CD4-positive, CD25-positive, alpha-beta regulatory T cell (primary cell): Measurements from ENCODE around the gene SERPINB10. TPM values are rescaled to one million over a fixed set of nuclear protein-coding genes. Genes with fewer than 3 reads are reported as not detected.
A peak's percentile ranks its signal among the peaks of the same experiment; 100 is the strongest.

ENCODE experiments used
- ATAC-seq, 2 donors: fragments of 150-1000 bp; cut with Tn5 transposase; one replicate each; pipeline ENCODE4 v1.10.0; 2021; ENCODE audit warnings: low read depth in 2 of 2, moderate number of reproducible peaks in 2 of 2, moderate library complexity in 1 of 2
- DNase-seq, 3 donors: peaks; one replicate each; pipeline versions ENCODE4 v3.0.0 to v3.0.0-alpha.2; 2012 to 2022; ENCODE audit warnings: mixed read lengths in 1 of 3
- H3K27ac ChIP-seq: one replicate; pipeline ENCODE4 v1.7.0; 2013; ENCODE audit warnings: mild to moderate bottlenecking, low read length; ENCODE audit not compliant: insufficient read depth, poor library complexity, severe bottlenecking
- H3K27me3 ChIP-seq: one replicate; pipeline ENCODE4 v1.7.0; 2013; ENCODE audit warnings: low read length; ENCODE audit not compliant: control insufficient read depth, insufficient read depth
- H3K36me3 ChIP-seq: one replicate; pipeline ENCODE4 v1.7.0; 2013; ENCODE audit warnings: mild to moderate bottlenecking, low read length, moderate library complexity; ENCODE audit not compliant: control insufficient read depth, insufficient read depth
- H3K4me1 ChIP-seq: 2 replicates; pipeline ENCODE4 v1.7.0; 2013; ENCODE audit warnings: mild to moderate bottlenecking, low read length; ENCODE audit not compliant: insufficient read depth, control insufficient read depth, poor library complexity, severe bottlenecking
- H3K4me3 ChIP-seq: one replicate; pipeline ENCODE4 v1.7.0; 2013; ENCODE audit warnings: low read depth, mild to moderate bottlenecking, low read length, moderate library complexity
- H3K9me3 ChIP-seq, 2 experiments: 1 replicate in 1 of 2; 2 replicates in 1 of 2; pipeline ENCODE4 v1.7.0; 2013; ENCODE audit warnings: low read length in 2 of 2, mild to moderate bottlenecking in 1 of 2, moderate library complexity in 1 of 2; ENCODE audit not compliant: control insufficient read depth in 2 of 2
- H3K27ac Mint-ChIP-seq, 3 donors: one replicate each; pipeline ENCODE4 v1.8.0; 2020 to 2022; ENCODE audit warnings: mild to moderate bottlenecking in 3 of 3, mixed read lengths in 3 of 3, moderate library complexity in 2 of 3
- H3K27me3 Mint-ChIP-seq: one replicate; pipeline ENCODE4 v1.8.0; 2022; ENCODE audit warnings: mild to moderate bottlenecking, mixed read lengths
- H3K36me3 Mint-ChIP-seq: one replicate; pipeline ENCODE4 v1.8.0; 2020; ENCODE audit warnings: mixed read lengths
- H3K4me1 Mint-ChIP-seq, 4 donors: one replicate each; pipeline ENCODE4 v1.8.0; 2020 to 2022; ENCODE audit warnings: mixed read lengths in 4 of 4, mild to moderate bottlenecking in 1 of 4
- H3K4me3 Mint-ChIP-seq, 4 donors: one replicate each; pipeline ENCODE4 v1.8.0; 2020 to 2022; ENCODE audit warnings: mild to moderate bottlenecking in 4 of 4, mixed read lengths in 4 of 4, moderate library complexity in 3 of 4
- H3K9me3 Mint-ChIP-seq, 7 donors: one replicate each; pipeline ENCODE4 v1.8.0; 2020 to 2022; ENCODE audit warnings: mixed read lengths in 7 of 7, mild to moderate bottlenecking in 3 of 7, moderate library complexity in 2 of 7
- polyA plus RNA-seq, 4 donors: library from polyadenylated mRNA; unstranded; fragments of 300-500 nt; fragmentation: Illumina TruSeq; gene quantifications; one replicate each; pipeline ENCODE4 v1.2.3, GENCODE V29; 2021
- total RNA-seq: library from RNA; stranded (reverse); gene quantifications from one replicate; pipeline ENCODE4 v1.2.3, GENCODE V29; 2022

The SERPINB10 gene
- total and polyA plus RNA-seq, 5 donors from 2014 or later: not detected

DNA sequence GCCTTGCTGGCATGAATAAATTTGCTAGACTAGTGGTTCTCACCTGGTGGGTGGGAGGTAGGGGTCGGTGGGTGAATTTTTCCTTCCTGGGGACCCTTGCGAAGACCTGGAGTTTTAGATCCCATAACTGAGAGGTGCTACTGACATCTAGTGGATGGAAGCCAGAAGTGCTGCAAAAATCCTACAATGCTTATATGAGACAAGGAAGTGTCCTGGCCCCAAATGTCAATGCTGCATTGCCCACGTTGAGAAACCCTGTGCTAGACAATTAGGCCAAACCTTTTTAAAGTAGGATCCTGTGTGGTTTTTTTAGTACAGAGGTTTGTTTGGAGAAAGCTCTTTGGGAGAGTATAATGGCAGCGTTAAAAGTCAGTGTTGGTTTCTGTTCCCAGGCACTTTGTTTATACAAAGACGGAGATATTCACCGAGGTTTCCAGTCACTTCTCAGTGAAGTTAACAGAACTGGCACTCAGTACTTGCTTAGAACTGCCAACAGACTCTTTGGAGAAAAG lies 71.7 kb downstream of the SERPINB10 start:
- no peaks in the 10 kb centered on the region for H3K9me3 ChIP-seq
- peaks cover 3% of the 10 kb centered on the region for H3K4me1 ChIP-seq
- Mint-ChIP-seq H3K36me3 (peaks cover 30% of the 10 kb centered on the region), H3K4me1 (peaks cover 5 to 15% (median 13%) of the 10 kb centered on the region in 4 donors), H3K9me3 (no peaks in the 10 kb centered on the region), H3K27ac (peak overlapping the region in 1 of 3 donors; percentile 13), H3K4me3 (peak overlapping the region in 1 of 4 donors; percentile 78), H3K27me3 (no peaks in the 10 kb centered on the region)
- H3K36me3 ChIP-seq: peaks cover 30% of the 10 kb centered on the region
- no peak overlapping the region for H3K4me3 ChIP-seq
- peak; percentile 11 to 65 (median 42) for DNase-seq
- peak; percentile 60 to 70 for ATAC-seq
- H3K27ac ChIP-seq: no peak overlapping the region
- H3K27me3 ChIP-seq: no peaks in the 10 kb centered on the region

DNA sequence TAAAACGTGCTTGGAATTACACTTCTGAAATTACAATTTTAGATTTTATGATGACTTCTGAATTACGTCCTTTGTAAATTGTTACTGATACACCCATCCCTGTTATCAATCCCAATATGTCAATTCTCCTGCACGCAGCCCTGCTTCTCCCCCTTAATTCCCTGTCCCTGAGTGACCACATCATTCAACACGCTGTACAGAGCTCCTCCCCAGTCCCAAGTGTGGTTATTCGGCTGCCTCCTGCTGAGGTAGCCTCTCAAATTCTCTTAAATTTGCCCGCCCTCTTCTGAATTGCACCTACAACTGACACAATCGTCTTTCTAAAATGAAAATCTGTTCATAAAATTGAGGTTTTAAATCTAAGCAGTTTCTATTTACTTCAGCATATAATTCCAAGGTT lies 72.3 kb downstream of the SERPINB10 start:
- ATAC-seq (no peak), DNase-seq (no peak)
- H3K4me1 Mint-ChIP-seq: peaks cover 5 to 12% (median 10%) of the 10 kb centered on the region in 4 donors
- Histone ChIP-seq H3K36me3 (peaks cover 30% of the 10 kb centered on the region), H3K27ac (no peak overlapping the region), H3K4me1 (peaks cover 3% of the 10 kb centered on the region), H3K27me3 (no peaks in the 10 kb centered on the region), H3K4me3 (no peak overlapping the region), H3K9me3 (no peaks in the 10 kb centered on the region)
- H3K27me3 Mint-ChIP-seq: no peaks in the 10 kb centered on the region
- no peaks in the 10 kb centered on the region for H3K9me3 Mint-ChIP-seq
- H3K36me3 Mint-ChIP-seq: peaks cover 34% of the 10 kb centered on the region
- no peak overlapping the region for H3K27ac Mint-ChIP-seq
- H3K4me3 Mint-ChIP-seq: no peak overlapping the region

DNA sequence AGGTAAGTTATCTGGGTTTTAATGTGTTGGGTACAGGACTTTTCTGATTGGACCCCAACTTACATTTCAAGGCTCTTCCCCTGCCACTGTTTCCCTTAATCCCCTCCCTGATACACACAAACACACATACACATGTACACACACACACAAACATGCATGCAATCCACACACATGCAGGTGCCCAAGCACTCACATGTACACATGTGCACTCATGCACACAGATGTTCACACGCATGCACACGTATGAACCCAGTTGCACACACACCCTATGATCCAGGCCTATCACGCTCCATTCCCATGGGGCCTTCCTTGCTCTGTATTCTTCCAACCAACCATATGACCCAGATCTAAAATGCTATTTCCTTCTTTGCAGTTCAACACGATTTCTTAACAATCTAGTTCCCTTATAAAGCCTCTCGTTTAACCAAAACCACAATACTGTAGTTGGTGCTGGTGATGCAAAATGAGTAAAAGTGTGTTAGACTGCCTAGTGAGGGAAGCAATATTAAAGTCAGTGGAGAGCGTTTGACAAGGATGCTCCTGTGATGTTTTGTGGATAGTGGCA lies 73.2 kb downstream of the SERPINB10 start:
- ATAC-seq: no peak
- Histone ChIP-seq H3K36me3 (peaks cover 37% of the 10 kb centered on the region), H3K27me3 (no peaks in the 10 kb centered on the region), H3K9me3 (no peaks in the 10 kb centered on the region), H3K4me3 (no peak overlapping the region), H3K4me1 (peaks cover 3% of the 10 kb centered on the region), H3K27ac (no peak overlapping the region)
- Mint-ChIP-seq H3K9me3 (no peaks in the 10 kb centered on the region), H3K27me3 (no peaks in the 10 kb centered on the region), H3K4me3 (no peak overlapping the region), H3K27ac (peak overlapping the region in 1 of 3 donors; percentile 84), H3K36me3 (peaks cover 34% of the 10 kb centered on the region), H3K4me1 (peaks cover 5 to 11% (median 9%) of the 10 kb centered on the region in 4 donors)
- DNase-seq: no peak

DNA sequence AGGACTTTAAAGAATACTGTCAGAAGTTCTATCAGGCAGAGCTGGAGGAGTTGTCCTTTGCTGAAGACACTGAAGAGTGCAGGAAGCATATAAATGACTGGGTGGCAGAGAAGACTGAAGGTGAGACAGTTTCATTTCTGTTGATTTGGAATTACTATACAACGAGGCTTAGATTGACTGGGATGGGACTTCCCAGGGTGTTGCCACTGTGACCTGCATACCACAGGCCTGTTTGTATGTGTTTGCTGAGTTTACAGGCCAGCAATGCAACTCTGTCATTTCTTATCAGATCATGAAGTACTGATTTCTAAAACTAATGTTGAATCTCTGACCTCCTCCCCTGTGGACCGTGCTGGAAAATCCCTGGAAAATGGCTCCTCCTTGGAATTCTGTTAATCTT lies 74.0 kb downstream of the SERPINB10 start:
- H3K4me1 Mint-ChIP-seq: peaks cover 5 to 11% (median 9%) of the 10 kb centered on the region in 4 donors
- peaks cover 34% of the 10 kb centered on the region for H3K36me3 Mint-ChIP-seq

DNA sequence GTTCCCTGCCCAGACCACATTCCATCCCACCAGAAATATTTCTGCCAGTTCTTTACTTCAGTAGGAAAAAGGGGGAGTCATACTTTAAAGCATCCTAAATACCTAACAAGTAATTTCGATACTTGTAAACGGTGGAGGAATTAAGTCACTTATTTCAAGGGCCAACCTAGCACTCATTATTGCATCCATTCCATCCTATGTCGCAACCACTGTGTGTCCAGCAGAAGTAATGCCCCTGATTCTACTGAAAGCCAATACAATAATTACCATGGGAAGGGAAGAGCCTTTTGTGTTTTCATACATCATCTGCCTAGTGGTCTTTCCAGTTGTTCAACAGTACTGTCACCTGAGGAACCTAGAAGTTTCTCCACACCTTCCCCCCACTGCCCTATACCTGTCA lies 74.6 kb downstream of the SERPINB10 start:
- H3K4me1 ChIP-seq: peaks cover 3% of the 10 kb centered on the region
- Mint-ChIP-seq H3K27ac (peak overlapping the region in 2 of 3 donors; percentile 50 to 65), H3K27me3 (no peaks in the 10 kb centered on the region), H3K4me3 (no peak overlapping the region), H3K36me3 (peaks cover 37% of the 10 kb centered on the region), H3K9me3 (no peaks in the 10 kb centered on the region), H3K4me1 (peaks cover 5 to 11% (median 8%) of the 10 kb centered on the region in 4 donors)
- no peaks in the 10 kb centered on the region for H3K27me3 ChIP-seq
- no peak for DNase-seq
- no peak for ATAC-seq
- no peak overlapping the region for H3K27ac ChIP-seq
- no peak overlapping the region for H3K4me3 ChIP-seq
- peaks cover 46% of the 10 kb centered on the region for H3K36me3 ChIP-seq
- H3K9me3 ChIP-seq: no peaks in the 10 kb centered on the region

More for the DNA sequence above, 74.0 kb downstream of the SERPINB10 start:
- Histone ChIP-seq H3K27me3 (no peaks in the 10 kb centered on the region), H3K27ac (no peak overlapping the region), H3K9me3 (no peaks in the 10 kb centered on the region), H3K4me3 (no peak overlapping the region), H3K36me3 (peaks cover 39% of the 10 kb centered on the region), H3K4me1 (peaks cover 3% of the 10 kb centered on the region)
- no peak for DNase-seq
- no peak for ATAC-seq
- Mint-ChIP-seq H3K27me3 (no peaks in the 10 kb centered on the region), H3K27ac (peak overlapping the region in 1 of 3 donors; percentile 14), H3K9me3 (no peaks in the 10 kb centered on the region), H3K4me3 (no peak overlapping the region)

Other genes starting within 250 kb of the SERPINB10 start
- gene SERPINB3, start 246.1 kb upstream of the SERPINB10 start, total RNA-seq: not detected
- not detected for gene SERPINB3, start 246.1 kb upstream of the SERPINB10 start, polyA plus RNA-seq
- not detected for gene SERPINB11, start 205.0 kb upstream of the SERPINB10 start, total RNA-seq
- not detected for gene SERPINB11, start 205.0 kb upstream of the SERPINB10 start, polyA plus RNA-seq
- gene SERPINB7, start 132.5 kb upstream of the SERPINB10 start, total RNA-seq: not detected
- not detected for gene SERPINB7, start 132.5 kb upstream of the SERPINB10 start, polyA plus RNA-seq
- not detected for gene SERPINB2, start 20.3 kb upstream of the SERPINB10 start, total RNA-seq
- gene SERPINB2, start 20.3 kb upstream of the SERPINB10 start, polyA plus RNA-seq: not detected
- gene HMSD, start 41.3 kb downstream of the SERPINB10 start, total RNA-seq: not detected
- not detected for gene HMSD, start 41.3 kb downstream of the SERPINB10 start, polyA plus RNA-seq
- gene SERPINB8, start 62.1 kb downstream of the SERPINB10 start, total RNA-seq: 13.5 TPM
- gene SERPINB8, start 62.1 kb downstream of the SERPINB10 start, polyA plus RNA-seq: 10 to 100 TPM; 14.1 to 29.4 (median 15.4) TPM
- not detected for gene LINC00305, start 241.1 kb downstream of the SERPINB10 start, total RNA-seq
- not detected for gene LINC00305, start 241.1 kb downstream of the SERPINB10 start, polyA plus RNA-seq